AG04449 (cell line): ENCODE results near the gene PTPN3.
"Not testable (repeated sequence)": the region's sequence is repeated elsewhere in the genome, so short reads cannot be mapped to it uniquely, and the experiment has no call there.

Experiments
- CTCF ChIA-PET: fragments of 350-600 bp; formaldehyde crosslinking; extraction: SDS; loops from one replicate; lab custom pipeline; 2021; ENCODE audit warnings: antibody characterized with exemption; lab: Yijun Ruan, JAX
- POLR2A ChIA-PET: fragments of 400-600, 350-600 bp; formaldehyde crosslinking; extraction: SDS; loops from one replicate; lab custom pipeline; 2020; ENCODE audit warnings: antibody characterized with exemption, inconsistent platforms; lab: Yijun Ruan, JAX
- DNase-seq: peaks from one replicate; pipeline ENCODE4 v3.0.0-alpha.2; 2010; ENCODE audit warnings: low read depth, low spot score
- H3K4me3 ChIP-seq: 2 replicates; pipeline ENCODE4 v1.5.1; 2011; ENCODE audit warnings: low read depth, mild to moderate bottlenecking, control low read depth, low read length
- CTCF ChIP-seq: IDR thresholded peaks from one replicate; pipeline ENCODE4 v1.5.1; 2011; ENCODE audit warnings: mild to moderate bottlenecking, moderate library complexity, low read length, control low read depth, inconsistent platforms; ENCODE audit not compliant: insufficient read depth; ENCODE audit errors: missing control alignments

PTPN3 gene

GRCh38 chr9:109342878-109343277, 155.2 kb downstream of the PTPN3 start:
- H3K4me3 ChIP-seq, result no peak overlapping the region
- ChIA-PET CTCF (interaction anchor here (1.1 kb wide), 1 partner anchor 69 kb away, joined by 3 read pairs; no protein-coding TSS in a partner anchor), POLR2A (no interaction called here)
- no peak for TF ChIP-seq CTCF
- no peak for DNase-seq

GRCh38 chr9:109341561-109341960, 156.5 kb downstream of the PTPN3 start:
- ChIA-PET CTCF (no interaction called here), POLR2A (no interaction called here)
- no peak for DNase-seq
- no peak overlapping the region for H3K4me3 ChIP-seq
- TF ChIP-seq CTCF, result no peak

GRCh38 chr9:109340979-109341378, 157.1 kb downstream of the PTPN3 start:
- POLR2A ChIA-PET, DNase-seq, H3K4me3 ChIP-seq, CTCF ChIA-PET: not testable (repeated sequence)

- DNase-seq, result no peak
- POLR2A ChIA-PET, result no interaction called here
- H3K4me3 ChIP-seq, result no peak overlapping the region
- CTCF ChIA-PET, result no interaction called here
- TF ChIP-seq CTCF, result no peak
Measured at GRCh38 chr9:109336409-109336808, 161.7 kb downstream of the PTPN3 start.

- no peak for DNase-seq
- POLR2A ChIA-PET, result no interaction called here
- CTCF ChIA-PET, result no interaction called here
- no peak for TF ChIP-seq CTCF
- no peak overlapping the region for H3K4me3 ChIP-seq
Measured at GRCh38 chr9:109335929-109336328, 162.2 kb downstream of the PTPN3 start.

GRCh38 chr9:109335121-109335520, 163.0 kb downstream of the PTPN3 start:
- ChIA-PET CTCF (no interaction called here), POLR2A (no interaction called here)
- no peak overlapping the region for H3K4me3 ChIP-seq
- DNase-seq, result peak; percentile 10
- no peak for TF ChIP-seq CTCF

GRCh38 chr9:109331353-109331752, 166.8 kb downstream of the PTPN3 start:
- ChIA-PET POLR2A (interaction anchor here (0.6 kb wide), 1 partner anchor 211 kb away, joined by 5 read pairs; no protein-coding TSS in a partner anchor), CTCF (interaction anchor here (3.7 kb wide), 1 partner anchor 9 kb away, joined by 15 read pairs; the partner anchor contains the start of gene EPB41L4B)
- H3K4me3 ChIP-seq, result no peak overlapping the region
- no peak for TF ChIP-seq CTCF
- no peak for DNase-seq
